Gastroesophageal sphincter (tissue), 3 donors: Measurements from ENCODE around the gene STK32B.

ENCODE experiments used
- CTCF ChIP-seq, 4 experiments: fragments of 200-600 bp in 2 of 4; fragments of 450-650 bp in 2 of 4; sonication (generic) in 1 of 4; IDR thresholded peaks; one replicate each; pipeline ENCODE4 v1.5.1; 2017 to 2019; ENCODE audit warnings: antibody characterized with exemption in 4 of 4, mild to moderate bottlenecking in 2 of 4, moderate library complexity in 2 of 4
- POLR2A ChIP-seq, 2 donors: fragments of 450-650 bp; IDR thresholded peaks; one replicate each; pipeline ENCODE4 v1.6.1; 2017; ENCODE audit warnings: antibody characterized with exemption in 2 of 2, mild to moderate bottlenecking in 2 of 2, moderate library complexity in 1 of 2
- POLR2AphosphoS5 ChIP-seq: sonication (generic); formaldehyde crosslinking; IDR thresholded peaks from one replicate; pipeline ENCODE4 v1.6.1; 2017; ENCODE audit warnings: antibody characterized with exemption

- TF ChIP-seq POLR2AphosphoS5 (no peak), CTCF (IDR thresholded peaks at IDR 0.05) (no peak), POLR2A (IDR thresholded peaks at IDR 0.05) (no peak)
Measured at GRCh38 chr4:5120067-5120466, 68.8 kb downstream of the STK32B start.
